A549 (cell line): ENCODE data around the gene GPR137B. TPM values are rescaled to one million over a fixed set of nuclear protein-coding genes. Genes with fewer than 3 reads are reported as not detected.

ENCODE experiments used
- ATAC-seq, 2 experiments: fragments of 200-7000 bp in 1 of 2; fragments of >200 bp in 1 of 2; cut with Nextera tagmentation in 1 of 2; cut with Tn5 transposase in 1 of 2; 3 replicates each; pipeline versions ENCODE4 v1.8.0 to v1.9.1; 2018 to 2020; ENCODE audit warnings: mild to moderate bottlenecking in 1 of 2, moderate library complexity in 1 of 2
- CTCF ChIA-PET: fragments of 300-600 bp; sonication (Branson Sonifier 250); formaldehyde crosslinking; extraction: SDS; loops from one replicate; lab custom pipeline; 2021; ENCODE audit warnings: antibody characterized with exemption, inconsistent platforms; lab: Yijun Ruan, JAX
- POLR2A ChIA-PET: fragments of 350-600 bp; formaldehyde crosslinking; extraction: SDS; loops from one replicate; lab custom pipeline; 2021; ENCODE audit warnings: antibody characterized with exemption, inconsistent platforms; lab: Yijun Ruan, JAX
- DNase-seq, 2 experiments: peaks; one replicate each; pipeline versions ENCODE4 v3.0.0 to v3.0.0-alpha.2; 2011 to 2016; ENCODE audit warnings: low read depth in 1 of 2, low spot score in 1 of 2
- FAIRE-seq: peaks from 2 replicates; lab custom pipeline; 2011; peaks lifted over from hg19 to GRCh38; lab: Jason Lieb, UNC
- H3K27ac ChIP-seq, 2 experiments: fragments of >200 bp; sonication (Bioruptor Twin); formaldehyde crosslinking; 3 replicates each; pipeline ENCODE4 v1.5.1; 2016 to 2017
- H3K4me1 ChIP-seq: fragments of >200 bp; sonication (Bioruptor Twin); formaldehyde crosslinking; 3 replicates; pipeline ENCODE4 v1.6.1; 2016
- H3K4me2 ChIP-seq: fragments of >200 bp; sonication (Bioruptor Twin); formaldehyde crosslinking; 3 replicates; pipeline ENCODE4 v1.6.1; 2016
- H3K4me3 ChIP-seq: fragments of >200 bp; sonication (Bioruptor Twin); formaldehyde crosslinking; 3 replicates; pipeline ENCODE4 v1.5.1; 2016
- H3K9me3 ChIP-seq: fragments of >200 bp; sonication (Bioruptor Twin); formaldehyde crosslinking; 3 replicates; pipeline ENCODE4 v1.6.1; 2016
- BHLHE40 ChIP-seq: IDR thresholded peaks from 2 replicates; pipeline ENCODE4 v1.6.1; 2012; ENCODE audit warnings: low read depth, low read length, inconsistent platforms
- CBX2 ChIP-seq: fragments of 200-600 bp; sonication (generic); IDR thresholded peaks from 2 replicates; pipeline ENCODE4 v1.6.1; 2016; ENCODE audit warnings: low read depth, mild to moderate bottlenecking, borderline replicate concordance
- CBX8 ChIP-seq: fragments of 200-600 bp; sonication (generic); IDR thresholded peaks from 2 replicates; pipeline ENCODE4 v1.6.1; 2016
- CEBPB ChIP-seq, 2 experiments: fragments of >200 bp in 1 of 2; sonication (Bioruptor Twin) in 1 of 2; formaldehyde crosslinking in 1 of 2; IDR thresholded peaks; 2 replicates each; pipeline ENCODE4 v1.6.1; 2012 to 2016
- CHD2 ChIP-seq: fragments of 150-350 bp; IDR thresholded peaks from 2 replicates; pipeline ENCODE4 v1.6.1; 2014; ENCODE audit warnings: low read length; ENCODE audit not compliant: partially characterized antibody
- EHF ChIP-seq: fragments of 250-450 bp; sonication (Bioruptor Pico); IDR thresholded peaks from 2 replicates; pipeline ENCODE4 v1.5.0; 2020; ENCODE audit warnings: mild to moderate bottlenecking
- ELK1 ChIP-seq: fragments of 150-350 bp; IDR thresholded peaks from 2 replicates; pipeline ENCODE4 v1.6.1; 2014; ENCODE audit warnings: low read depth, mild to moderate bottlenecking, low read length
- EP300 ChIP-seq, 2 experiments: fragments of >200 bp; sonication (Bioruptor Twin); formaldehyde crosslinking; IDR thresholded peaks; 2 replicates in 1 of 2; 3 replicates in 1 of 2; pipeline ENCODE4 v1.6.1; 2016 to 2017
- ESRRA ChIP-seq: fragments of 150-350 bp; IDR thresholded peaks from 2 replicates; pipeline ENCODE4 v1.6.1; 2014; ENCODE audit warnings: mild to moderate bottlenecking, low read length, borderline replicate concordance
- FOXS1 ChIP-seq: fragments of 250-450 bp; sonication (Bioruptor Pico); IDR thresholded peaks from 2 replicates; pipeline ENCODE4 v1.5.0; 2020; ENCODE audit warnings: mild to moderate bottlenecking, moderate library complexity
- HES2 ChIP-seq: fragments of >200 bp; sonication (Bioruptor Twin); formaldehyde crosslinking; IDR thresholded peaks from 2 replicates; pipeline ENCODE4 v1.6.1; 2016
- HEYL ChIP-seq: fragments of 250-450 bp; sonication (Bioruptor Pico); IDR thresholded peaks from 2 replicates; pipeline ENCODE4 v1.8.0; 2021; ENCODE audit warnings: mild to moderate bottlenecking, moderate library complexity
- HMGXB4 ChIP-seq: fragments of 250-450 bp; sonication (Bioruptor Pico); IDR thresholded peaks from 2 replicates; pipeline ENCODE4 v1.5.0; 2021; ENCODE audit warnings: mild to moderate bottlenecking, moderate library complexity, borderline replicate concordance
- HOXA7 ChIP-seq: fragments of 250-450 bp; sonication (Bioruptor Pico); IDR thresholded peaks from 2 replicates; pipeline ENCODE4 v1.5.0; 2020; ENCODE audit warnings: mild to moderate bottlenecking, moderate library complexity
- HOXB5 ChIP-seq: fragments of 250-450 bp; sonication (Bioruptor Pico); IDR thresholded peaks from 2 replicates; pipeline ENCODE4 v1.5.0; 2020; ENCODE audit warnings: mild to moderate bottlenecking, moderate library complexity
- NPAS2 ChIP-seq: fragments of 250-450 bp; sonication (Bioruptor Pico); IDR thresholded peaks from 2 replicates; pipeline ENCODE4 v1.8.0; 2022; ENCODE audit warnings: mild to moderate bottlenecking, moderate library complexity, borderline replicate concordance
- RNF2 ChIP-seq: fragments of 200-600 bp; sonication (generic); IDR thresholded peaks from 2 replicates; pipeline ENCODE4 v1.6.1; 2016; ENCODE audit warnings: low read depth, mild to moderate bottlenecking, antibody characterized with exemption, moderate library complexity, borderline replicate concordance
- SMC3 ChIP-seq: fragments of >200 bp; sonication (Bioruptor Twin); formaldehyde crosslinking; IDR thresholded peaks from 3 replicates; pipeline ENCODE4 v1.6.1; 2018; ENCODE audit warnings: inconsistent platforms
- TFCP2L1 ChIP-seq: fragments of 250-450 bp; sonication (Bioruptor Pico); IDR thresholded peaks from 2 replicates; pipeline ENCODE4 v1.5.0; 2021; ENCODE audit warnings: mild to moderate bottlenecking
- TP53 ChIP-seq: fragments of 250-450 bp; sonication (Bioruptor Pico); IDR thresholded peaks from 2 replicates; pipeline ENCODE4 v1.5.0; 2021; ENCODE audit warnings: mild to moderate bottlenecking, moderate library complexity
- USF2 ChIP-seq: fragments of 450-650 bp; IDR thresholded peaks from 2 replicates; pipeline ENCODE4 v1.6.1; 2014; ENCODE audit warnings: antibody characterized with exemption
- ZC3H11A ChIP-seq: fragments of 450-650 bp; IDR thresholded peaks from 2 replicates; pipeline ENCODE4 v1.6.1; 2014; ENCODE audit warnings: antibody characterized with exemption, mild to moderate bottlenecking
- WGBS: methylation state at CpG from one replicate; pipeline ENCODE4 v1.1.6; 2017; ENCODE audit errors: missing lambda C conversion rate; 5-methylcytosine and 5-hydroxymethylcytosine counted together
- polyA plus RNA-seq, 4 experiments: library from polyadenylated mRNA; depleted of rRNA in 3 of 4; stranded (reverse); fragments of >200 nt; fragmentation: RNase III in 1 of 4; extraction: RNeasy Plus Mini Kit Qiagen cat#74134 plus additional on column Dnase treatment in 1 of 4; gene quantifications; 2 replicates in 3 of 4; 3 replicates in 1 of 4; pipeline ENCODE4 v1.2.3, GENCODE V29; 2011 to 2017

Gene GPR137B
- polyA plus RNA-seq, 2 of the 4 experiments (the other 2 are of a cell fraction) = 5.8 to 9.2 TPM

GRCh38 chr1:236112332-236112627 is 30.1 kb upstream of the GPR137B start:
- Histone ChIP-seq H3K4me1 (no peaks in the 10 kb centered on the region), H3K27ac (no peak overlapping the region)
- TF ChIP-seq USF2 = no peak
- no peak for TF ChIP-seq CBX8
- no peak for TF ChIP-seq TP53 (CRISPR knock-in tag)
- no peak for TF ChIP-seq BHLHE40
- no peak for TF ChIP-seq ZC3H11A
- no peak for TF ChIP-seq RNF2
- TF ChIP-seq HOXB5 (CRISPR knock-in tag) = no peak
- TF ChIP-seq NPAS2 (CRISPR knock-in tag) = no peak
- TF ChIP-seq HOXA7 = no peak
- TF ChIP-seq FOXS1 (CRISPR knock-in tag) = no peak
- TF ChIP-seq, all 56 proteins: peak for 0
- ChIA-PET CTCF (interaction anchor here (0.8 to 1.3 kb wide), 5 partner anchors 20 to 420 kb away, joined by 3 to 4 read pairs (median 4); no protein-coding TSS in a partner anchor), POLR2A (no interaction called here)
- H3K9me3 ChIP-seq = no peaks in the 10 kb centered on the region
- no peak overlapping the region for H3K4me3 ChIP-seq
- ATAC-seq (no peak), FAIRE-seq (no peak), DNase-seq (no peak)
- WGBS = 85% methylated on average over 6 of the region's 6 CpGs
- H3K4me2 ChIP-seq = no peak overlapping the region

- ChIA-PET POLR2A (no interaction called here), CTCF (interaction anchor here (1.3 to 1.4 kb wide), 2 partner anchors 10 to 376 kb away, joined by 4 to 7 read pairs; no protein-coding TSS in a partner anchor)
- H3K9me3 ChIP-seq = no peaks in the 10 kb centered on the region
- H3K4me2 ChIP-seq = no peak overlapping the region
- FAIRE-seq (no peak), DNase-seq (no peak), ATAC-seq (no peak)
- WGBS = 75% methylated on average over 15 of the region's 15 CpGs
- no peak overlapping the region for H3K27ac ChIP-seq
- TF ChIP-seq HOXB5 (CRISPR knock-in tag) (no peak), BHLHE40 (no peak), ESRRA (no peak), FOXS1 (CRISPR knock-in tag) (no peak), CBX2 (no peak)
- no peak overlapping the region for H3K4me3 ChIP-seq
- no peaks in the 10 kb centered on the region for H3K4me1 ChIP-seq
Measured at GRCh38 chr1:236113324-236114032, 28.9 kb upstream of the GPR137B start.

- ChIA-PET POLR2A (no interaction called here), CTCF (interaction anchor here (1.4 kb wide), 1 partner anchor 11 kb away, joined by 7 read pairs; no protein-coding TSS in a partner anchor)
- Histone ChIP-seq H3K27ac (no peak overlapping the region), H3K4me2 (no peak overlapping the region), H3K9me3 (no peaks in the 10 kb centered on the region), H3K4me3 (no peak overlapping the region)
- no peak for TF ChIP-seq EP300 (IDR thresholded peaks at IDR 0.05)
- no peak for TF ChIP-seq ELK1
- TF ChIP-seq CEBPB (IDR thresholded peaks at IDR 0.05) = no peak
- no peak for TF ChIP-seq HES2
- no peak for TF ChIP-seq HEYL (CRISPR knock-in tag)
- no peak for TF ChIP-seq HMGXB4 (CRISPR knock-in tag)
- TF ChIP-seq ESRRA = no peak
- TF ChIP-seq CHD2 = no peak
- no peak for TF ChIP-seq SMC3
- no peak for TF ChIP-seq CBX8
- TF ChIP-seq EHF (CRISPR knock-in tag) = no peak
- no peak for TF ChIP-seq TFCP2L1 (CRISPR knock-in tag)
- TF ChIP-seq, all 56 proteins: peak for 0
- FAIRE-seq (no peak), DNase-seq (no peak), ATAC-seq (no peak)
- 89% methylated on average over 5 of the region's 5 CpGs for WGBS
- no peaks in the 10 kb centered on the region for H3K4me1 ChIP-seq
Measured at GRCh38 chr1:236114076-236114747, 28.1 kb upstream of the GPR137B start.
